CD4-positive, alpha-beta memory T cell (primary cell): ENCODE results near the gene CAPN15. TPM values are rescaled to one million over a fixed set of nuclear protein-coding genes. Genes with fewer than 3 reads are reported as not detected.

Experiments used
- CTCF ChIA-PET: fragments of 350-600 bp; sonication (Branson Sonifier 250); formaldehyde crosslinking; loops from one replicate; lab custom pipeline; 2021; ENCODE audit warnings: inconsistent platforms; ENCODE audit not compliant: partially characterized antibody; lab: Charles Lee
- POLR2A ChIA-PET: fragments of 350-600 bp; sonication (Branson Sonifier 250); formaldehyde crosslinking; loops from one replicate; lab custom pipeline; 2021; ENCODE audit not compliant: partially characterized antibody; lab: Charles Lee
- DNase-seq, 5 donors: peaks; one replicate each; pipeline versions ENCODE4 v3.0.0 to v3.0.0-alpha.2; 2020 to 2022; ENCODE audit warnings: mixed read lengths in 1 of 5
- H3K27ac ChIP-seq: one replicate; pipeline ENCODE4 v1.7.0; 2013; ENCODE audit warnings: low read depth, low read length
- H3K27me3 ChIP-seq: 2 replicates; pipeline ENCODE4 v1.7.0; 2013; ENCODE audit warnings: mild to moderate bottlenecking, low read length, moderate library complexity; ENCODE audit not compliant: insufficient read depth
- H3K36me3 ChIP-seq: 2 replicates; pipeline ENCODE4 v1.7.0; 2013; ENCODE audit warnings: mild to moderate bottlenecking, low read length, moderate library complexity; ENCODE audit not compliant: insufficient read depth
- H3K4me1 ChIP-seq: 2 replicates; pipeline ENCODE4 v1.7.0; 2013; ENCODE audit warnings: mild to moderate bottlenecking, low read length, moderate library complexity; ENCODE audit not compliant: insufficient read depth
- H3K4me3 ChIP-seq, 2 donors: one replicate each; pipeline ENCODE4 v1.7.0; 2013; ENCODE audit warnings: low read length in 2 of 2, mild to moderate bottlenecking in 1 of 2
- H3K9me3 ChIP-seq, 2 donors: one replicate each; pipeline ENCODE4 v1.7.0; 2013; ENCODE audit warnings: low read length in 2 of 2, control low read depth in 1 of 2; ENCODE audit not compliant: control insufficient read depth in 1 of 2
- H3K27ac Mint-ChIP-seq, 7 donors: one replicate each; pipeline ENCODE4 v1.8.0; 2020 to 2021; ENCODE audit warnings: mixed read lengths in 7 of 7, mild to moderate bottlenecking in 6 of 7, inconsistent platforms in 3 of 7, moderate library complexity in 3 of 7
- H3K27me3 Mint-ChIP-seq, 2 donors: one replicate each; pipeline ENCODE4 v1.8.0; 2020 to 2021; ENCODE audit warnings: mixed read lengths in 2 of 2
- H3K36me3 Mint-ChIP-seq, 2 donors: one replicate each; pipeline ENCODE4 v1.8.0; 2020 to 2021; ENCODE audit warnings: mixed read lengths in 2 of 2, inconsistent platforms in 1 of 2, mild to moderate bottlenecking in 1 of 2
- H3K4me1 Mint-ChIP-seq, 4 donors: one replicate each; pipeline ENCODE4 v1.8.0; 2020 to 2021; ENCODE audit warnings: mixed read lengths in 4 of 4, mild to moderate bottlenecking in 1 of 4
- H3K4me3 Mint-ChIP-seq, 8 donors: one replicate each; pipeline ENCODE4 v1.8.0; 2020 to 2021; ENCODE audit warnings: mixed read lengths in 8 of 8, mild to moderate bottlenecking in 7 of 8, moderate library complexity in 6 of 8, inconsistent platforms in 3 of 8
- H3K9me3 Mint-ChIP-seq, 8 donors: one replicate each; pipeline ENCODE4 v1.8.0; 2020 to 2021; ENCODE audit warnings: mixed read lengths in 8 of 8, mild to moderate bottlenecking in 5 of 8, inconsistent platforms in 3 of 8, moderate library complexity in 1 of 8
- intact Hi-C: fragments of 100-400 bp; cut with micrococcal nuclease; formaldehyde crosslinking; loops from one replicate; pipeline ENCODE4 v1.15.1; 2023
- polyA plus RNA-seq, 2 donors: library from polyadenylated mRNA; unstranded; fragments of 300-500 nt; fragmentation: Illumina TruSeq; gene quantifications; one replicate each; pipeline ENCODE4 v1.2.3, GENCODE V29; 2021
- total RNA-seq, 2 experiments: library from RNA; stranded (reverse); gene quantifications; one replicate each; pipeline ENCODE4 v1.2.3, GENCODE V29; 2021

The CAPN15 gene
- total and polyA plus RNA-seq, 4 experiments from 2014 or later, result 5.3 to 77.4 (median 44.0) TPM

GRCh38 chr16:534856-535445 is 7.4 kb downstream of the CAPN15 start:
- Histone ChIP-seq H3K4me3 (no peak overlapping the region), H3K9me3 (no peaks in the 10 kb centered on the region), H3K36me3 (peaks cover under 1% of the 10 kb centered on the region), H3K27ac (no peak overlapping the region), H3K4me1 (peaks cover 10% of the 10 kb centered on the region), H3K27me3 (no peaks in the 10 kb centered on the region)
- POLR2A ChIA-PET, result no interaction called here
- no peak for DNase-seq
- H3K27me3 Mint-ChIP-seq, result no peaks in the 10 kb centered on the region
- H3K4me3 Mint-ChIP-seq, result no peak overlapping the region
- H3K4me1 Mint-ChIP-seq, result peaks cover 3 to 11% (median 6%) of the 10 kb centered on the region in 4 donors
- intact Hi-C loops, result no loop called here
- CTCF ChIA-PET, result no interaction called here
- H3K9me3 Mint-ChIP-seq, result no peaks in the 10 kb centered on the region
- peaks cover 0 to 4% of the 10 kb centered on the region in 2 donors for H3K36me3 Mint-ChIP-seq
- no peak overlapping the region for H3K27ac Mint-ChIP-seq

GRCh38 chr16:535446-536405 is 8.2 kb downstream of the CAPN15 start:
- no peak overlapping the region for H3K27ac ChIP-seq
- Mint-ChIP-seq H3K4me3 (no peak overlapping the region), H3K4me1 (peaks cover 0 to 4% (median under 1%) of the 10 kb centered on the region in 4 donors), H3K27ac (no peak overlapping the region), H3K36me3 (peaks cover 0 to 4% of the 10 kb centered on the region in 2 donors), H3K9me3 (no peaks in the 10 kb centered on the region), H3K27me3 (no peaks in the 10 kb centered on the region)
- no peaks in the 10 kb centered on the region for H3K9me3 ChIP-seq
- DNase-seq, result no peak
- intact Hi-C loops, result no loop called here
- peaks cover 3% of the 10 kb centered on the region for H3K4me1 ChIP-seq
- ChIA-PET CTCF (no interaction called here), POLR2A (no interaction called here)
- H3K36me3 ChIP-seq, result no peaks in the 10 kb centered on the region
- no peak overlapping the region for H3K4me3 ChIP-seq
- no peaks in the 10 kb centered on the region for H3K27me3 ChIP-seq

- CTCF ChIA-PET, result no interaction called here
- Mint-ChIP-seq H3K9me3 (no peaks in the 10 kb centered on the region), H3K27me3 (no peaks in the 10 kb centered on the region), H3K27ac (peak overlapping the region in 1 of 7 donors; percentile 53), H3K4me1 (peaks cover 0 to 4% (median under 1%) of the 10 kb centered on the region in 4 donors), H3K36me3 (peaks cover 0 to 4% of the 10 kb centered on the region in 2 donors), H3K4me3 (no peak overlapping the region)
- Histone ChIP-seq H3K9me3 (no peaks in the 10 kb centered on the region), H3K4me1 (no peaks in the 10 kb centered on the region), H3K36me3 (no peaks in the 10 kb centered on the region), H3K4me3 (no peak overlapping the region), H3K27ac (no peak overlapping the region), H3K27me3 (no peaks in the 10 kb centered on the region)
- no peak for DNase-seq
- intact Hi-C loops, result no loop called here
- POLR2A ChIA-PET, result interaction anchor here (0.5 kb wide), 1 partner anchor 34 kb away, joined by 3 read pairs; no protein-coding TSS in a partner anchor
These were observed 9.2 kb downstream of the CAPN15 start for GRCh38 chr16:536746-537145.

DNA sequence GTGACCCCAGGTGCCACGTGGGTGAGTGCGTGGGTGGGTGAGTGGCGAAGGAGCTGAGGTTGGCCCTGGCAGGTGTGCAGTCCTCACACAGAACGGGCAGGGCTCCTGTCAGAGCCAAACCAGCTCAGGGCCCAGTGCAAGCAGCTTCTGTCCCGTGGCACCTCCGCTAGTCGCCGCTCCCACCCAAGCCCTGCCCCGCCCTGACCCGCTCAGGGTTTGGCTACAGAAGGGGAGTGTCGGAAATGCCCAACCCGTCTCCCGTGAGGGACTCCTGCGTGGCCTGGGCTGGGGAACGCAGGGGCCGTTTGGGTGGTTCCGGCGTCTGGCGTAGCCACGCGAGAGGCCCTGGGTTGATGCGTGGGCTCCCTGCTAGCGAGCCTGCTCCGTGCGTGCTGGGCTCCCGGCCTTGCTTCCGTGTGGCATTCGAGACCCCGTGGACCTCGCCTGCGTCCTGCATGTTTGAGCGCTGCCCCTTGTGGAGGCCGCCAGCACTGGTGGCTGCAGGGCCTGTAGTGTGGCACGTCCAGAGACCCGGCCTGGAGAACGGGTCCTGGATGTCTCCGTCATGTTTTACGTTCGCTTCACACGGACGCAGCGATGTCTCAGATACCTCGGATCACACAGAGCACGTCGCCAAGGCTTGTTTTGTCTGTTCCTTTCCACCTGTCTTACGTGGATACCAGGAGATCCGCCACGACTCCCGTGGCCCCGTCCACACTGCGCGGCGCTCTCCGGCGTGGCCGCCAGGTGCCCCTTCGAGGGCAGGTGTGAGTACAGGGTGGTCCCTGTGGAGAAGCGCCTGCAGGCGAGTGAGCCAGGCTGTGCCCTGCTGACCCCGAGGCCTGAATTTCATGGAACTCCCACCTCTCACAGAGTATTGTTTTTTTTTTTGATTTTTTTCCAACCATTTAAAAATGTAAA is 10.2 kb downstream of the CAPN15 start:
- Mint-ChIP-seq H3K27ac (no peak overlapping the region), H3K9me3 (no peaks in the 10 kb centered on the region), H3K27me3 (no peaks in the 10 kb centered on the region), H3K36me3 (peaks cover 0 to 7% of the 10 kb centered on the region in 2 donors), H3K4me1 (peaks cover 0 to 4% (median under 1%) of the 10 kb centered on the region in 4 donors), H3K4me3 (no peak overlapping the region)
- CTCF ChIA-PET, result no interaction called here
- Histone ChIP-seq H3K4me3 (no peak overlapping the region), H3K27me3 (no peaks in the 10 kb centered on the region), H3K36me3 (no peaks in the 10 kb centered on the region), H3K27ac (no peak overlapping the region), H3K9me3 (no peaks in the 10 kb centered on the region), H3K4me1 (no peaks in the 10 kb centered on the region)
- DNase-seq, result no peak
- POLR2A ChIA-PET, result no interaction called here
- intact Hi-C loops, result no loop called here

- DNase-seq, result no peak
- POLR2A ChIA-PET, result no interaction called here
- Mint-ChIP-seq H3K27ac (no peak overlapping the region), H3K36me3 (peaks cover 0 to 7% of the 10 kb centered on the region in 2 donors), H3K27me3 (no peaks in the 10 kb centered on the region), H3K4me1 (peaks cover 0 to 4% (median 1%) of the 10 kb centered on the region in 4 donors), H3K4me3 (no peak overlapping the region), H3K9me3 (no peaks in the 10 kb centered on the region)
- no peaks in the 10 kb centered on the region for H3K9me3 ChIP-seq
- H3K4me1 ChIP-seq, result no peaks in the 10 kb centered on the region
- intact Hi-C loops, result no loop called here
- CTCF ChIA-PET, result no interaction called here
- no peaks in the 10 kb centered on the region for H3K36me3 ChIP-seq
- H3K4me3 ChIP-seq, result no peak overlapping the region
- no peaks in the 10 kb centered on the region for H3K27me3 ChIP-seq
- H3K27ac ChIP-seq, result no peak overlapping the region
These were observed 12.5 kb downstream of the CAPN15 start for GRCh38 chr16:539901-540530.

DNA sequence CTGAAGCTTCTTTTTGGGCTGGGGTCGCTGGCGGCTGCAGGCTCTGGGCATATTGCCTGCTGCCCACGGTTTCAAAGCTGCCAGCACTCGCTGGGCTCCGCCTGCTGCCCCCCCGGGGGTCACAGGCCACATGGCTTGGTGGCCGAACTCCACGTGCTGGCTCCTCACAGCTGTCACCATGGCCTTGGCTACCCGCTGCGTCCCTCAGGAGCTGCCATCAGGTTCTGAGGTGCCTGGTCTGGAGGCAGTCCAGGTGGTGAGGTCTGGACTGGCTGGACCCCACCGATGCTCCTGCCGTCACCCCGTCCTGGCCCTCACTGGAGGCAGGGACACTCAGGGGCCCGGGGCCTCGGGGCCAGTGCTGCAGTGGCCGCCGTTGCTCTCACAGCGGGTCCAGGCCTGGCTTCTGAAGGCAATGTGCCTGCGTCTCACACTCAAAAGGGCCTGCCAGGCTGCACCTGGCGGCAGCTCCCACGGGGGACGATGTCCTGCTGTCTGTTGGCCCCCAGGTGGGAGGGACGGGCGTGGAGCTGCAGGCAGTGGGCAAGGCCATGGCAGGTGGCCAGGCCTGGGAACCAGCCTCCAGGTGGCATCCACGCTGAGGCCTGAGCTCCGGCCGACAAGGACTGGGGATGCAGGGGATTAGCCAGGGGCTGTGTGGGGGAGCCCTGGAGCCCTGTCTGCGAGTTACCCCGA is 13.3 kb downstream of the CAPN15 start:
- Histone ChIP-seq H3K9me3 (no peaks in the 10 kb centered on the region), H3K36me3 (no peaks in the 10 kb centered on the region), H3K27ac (no peak overlapping the region), H3K4me3 (no peak overlapping the region), H3K27me3 (no peaks in the 10 kb centered on the region), H3K4me1 (no peaks in the 10 kb centered on the region)
- intact Hi-C loops, result no loop called here
- no peaks in the 10 kb centered on the region for H3K27me3 Mint-ChIP-seq
- no peak for DNase-seq
- peaks cover 0 to 9% of the 10 kb centered on the region in 2 donors for H3K36me3 Mint-ChIP-seq
- H3K4me3 Mint-ChIP-seq, result no peak overlapping the region
- CTCF ChIA-PET, result no interaction called here
- peaks cover 0 to 4% (median 1%) of the 10 kb centered on the region in 4 donors for H3K4me1 Mint-ChIP-seq
- no peak overlapping the region for H3K27ac Mint-ChIP-seq
- H3K9me3 Mint-ChIP-seq, result no peaks in the 10 kb centered on the region
- POLR2A ChIA-PET, result no interaction called here
